H9 (cell line): ENCODE measurements around the gene THAP2. TPM values are rescaled to one million over a fixed set of nuclear protein-coding genes. Genes with fewer than 3 reads are reported as not detected.

Source experiments
- DNase-seq: peaks from one replicate; pipeline ENCODE4 v3.0.0-alpha.2; 2017
- H2AFZ ChIP-seq: one replicate; pipeline ENCODE4 v1.6.1; 2013; ENCODE audit warnings: mild to moderate bottlenecking, low read length, control low read depth, moderate library complexity
- H2AK5ac ChIP-seq: 2 replicates; pipeline ENCODE4 v1.6.1; 2013; ENCODE audit warnings: low read length, control low read depth, mixed read lengths; ENCODE audit not compliant: insufficient read length
- H2BK120ac ChIP-seq: one replicate; pipeline ENCODE4 v1.6.1; 2013; ENCODE audit warnings: low read depth, mild to moderate bottlenecking, low read length, control low read depth, inconsistent platforms; ENCODE audit not compliant: poor library complexity, severe bottlenecking
- H2BK12ac ChIP-seq: 2 replicates; pipeline ENCODE4 v1.6.1; 2013; ENCODE audit warnings: low read length, control low read depth, mixed read lengths, low read depth; ENCODE audit not compliant: insufficient read length
- H2BK15ac ChIP-seq: 2 replicates; pipeline ENCODE4 v1.6.1; 2013; ENCODE audit warnings: low read depth, low read length, control low read depth
- H2BK20ac ChIP-seq: one replicate; pipeline ENCODE4 v1.6.1; 2013; ENCODE audit warnings: low read depth, mild to moderate bottlenecking, low read length, control low read depth, inconsistent platforms; ENCODE audit not compliant: poor library complexity, severe bottlenecking
- H2BK5ac ChIP-seq: 2 replicates; pipeline ENCODE4 v1.6.1; 2013; ENCODE audit warnings: low read length, control low read depth, mixed read lengths; ENCODE audit not compliant: insufficient read length
- H3K14ac ChIP-seq: 2 replicates; pipeline ENCODE4 v1.6.1; 2013; ENCODE audit warnings: low read length, control low read depth; ENCODE audit not compliant: insufficient read depth
- H3K18ac ChIP-seq: 2 replicates; pipeline ENCODE4 v1.6.1; 2013; ENCODE audit warnings: low read depth, mild to moderate bottlenecking, mixed read lengths, low read length, control low read depth; ENCODE audit not compliant: insufficient read length
- H3K23ac ChIP-seq: 2 replicates; pipeline ENCODE4 v1.6.1; 2013; ENCODE audit warnings: low read length, control low read depth, mixed read lengths, low read depth; ENCODE audit not compliant: insufficient read length
- H3K23me2 ChIP-seq: 2 replicates; pipeline ENCODE4 v1.6.1; 2013; ENCODE audit warnings: low read depth, mild to moderate bottlenecking, mixed read lengths, low read length, control low read depth; ENCODE audit not compliant: insufficient read length, poor library complexity, severe bottlenecking
- H3K27ac ChIP-seq: 2 replicates; pipeline ENCODE4 v1.5.1; 2013; ENCODE audit warnings: low read length, control low read depth, mixed read lengths, low read depth; ENCODE audit not compliant: insufficient read length
- H3K27me3 ChIP-seq: 2 replicates; pipeline ENCODE4 v1.6.1; 2013; ENCODE audit warnings: low read length, control low read depth, inconsistent platforms; ENCODE audit not compliant: insufficient read depth
- H3K4ac ChIP-seq: 2 replicates; pipeline ENCODE4 v1.6.1; 2013; ENCODE audit warnings: low read depth, mild to moderate bottlenecking, control low read depth, inconsistent platforms, low read length, moderate library complexity
- H3K4me1 ChIP-seq: 2 replicates; pipeline ENCODE4 v1.6.1; 2013; ENCODE audit warnings: low read length, control low read depth, inconsistent platforms; ENCODE audit not compliant: insufficient read depth
- H3K4me2 ChIP-seq: 2 replicates; pipeline ENCODE4 v1.6.1; 2013; ENCODE audit warnings: low read length, control low read depth, mixed read lengths; ENCODE audit not compliant: insufficient read length, insufficient read depth
- H3K56ac ChIP-seq: 2 replicates; pipeline ENCODE4 v1.6.1; 2013; ENCODE audit warnings: low read depth, mild to moderate bottlenecking, mixed read lengths, low read length, control low read depth; ENCODE audit not compliant: insufficient read length
- H3K79me1 ChIP-seq: 2 replicates; pipeline ENCODE4 v1.6.1; 2013; ENCODE audit warnings: low read depth, mild to moderate bottlenecking, moderate library complexity, low read length, control low read depth, inconsistent platforms; ENCODE audit not compliant: insufficient read depth, poor library complexity, severe bottlenecking
- H3K79me2 ChIP-seq: 2 replicates; pipeline ENCODE4 v1.6.1; 2013; ENCODE audit warnings: low read length, control low read depth, inconsistent platforms; ENCODE audit not compliant: insufficient read depth
- H3K9ac ChIP-seq: 2 replicates; pipeline ENCODE4 v1.6.1; 2013; ENCODE audit warnings: low read length, control low read depth, mixed read lengths; ENCODE audit not compliant: insufficient read length; ENCODE audit errors: extremely low read depth
- H3K9me3 ChIP-seq: one replicate; pipeline ENCODE4 v1.6.1; 2013; ENCODE audit warnings: low read depth, low read length, inconsistent platforms; ENCODE audit not compliant: control insufficient read depth
- H3T11ph ChIP-seq: one replicate; pipeline ENCODE4 v1.6.1; 2013; ENCODE audit warnings: mild to moderate bottlenecking, low read length, control low read depth, inconsistent platforms
- H4K20me1 ChIP-seq: one replicate; pipeline ENCODE4 v1.6.1; 2013; ENCODE audit not compliant: control insufficient read depth, insufficient read length, insufficient read depth
- H4K5ac ChIP-seq: 2 replicates; pipeline ENCODE4 v1.6.1; 2013; ENCODE audit warnings: low read depth, mild to moderate bottlenecking, mixed read lengths, low read length, control low read depth; ENCODE audit not compliant: insufficient read length
- H4K8ac ChIP-seq: replicated peaks from 2 replicates; pipeline ENCODE4 v1.6.1; 2013; ENCODE audit warnings: low read length, control low read depth, mixed read lengths, low read depth; ENCODE audit not compliant: insufficient read length
- H4K91ac ChIP-seq: 2 replicates; pipeline ENCODE4 v1.6.1; 2013; ENCODE audit warnings: low read depth, mild to moderate bottlenecking, moderate library complexity, mixed read lengths, low read length, control low read depth; ENCODE audit not compliant: insufficient read length
- H3K27ac Mint-ChIP-seq, 3 experiments: 2 replicates in 2 of 3; 3 replicates in 1 of 3; pipeline ENCODE4 v1.8.0; 2020 to 2021; ENCODE audit warnings: mixed read lengths in 3 of 3, mild to moderate bottlenecking in 1 of 3, moderate library complexity in 1 of 3
- H3K27me3 Mint-ChIP-seq: 2 replicates; pipeline ENCODE4 v1.8.0; 2021; ENCODE audit warnings: low read depth, mild to moderate bottlenecking, moderate library complexity, mixed read lengths
- H3K36me3 Mint-ChIP-seq, 3 experiments: 2 replicates in 2 of 3; 3 replicates in 1 of 3; pipeline ENCODE4 v1.8.0; 2020 to 2021; ENCODE audit warnings: low read depth in 3 of 3, mixed read lengths in 3 of 3; ENCODE audit not compliant: insufficient read depth in 1 of 3
- H3K4me1 Mint-ChIP-seq, 2 experiments: 2 replicates each; pipeline ENCODE4 v1.8.0; 2020; ENCODE audit warnings: mixed read lengths in 2 of 2
- H3K4me3 Mint-ChIP-seq, 2 experiments: 2 replicates in 1 of 2; 3 replicates in 1 of 2; pipeline ENCODE4 v1.8.0; 2020 to 2021; ENCODE audit warnings: mild to moderate bottlenecking in 2 of 2, mixed read lengths in 2 of 2, moderate library complexity in 1 of 2
- H3K9me3 Mint-ChIP-seq, 2 experiments: 2 replicates in 1 of 2; 3 replicates in 1 of 2; pipeline ENCODE4 v1.8.0; 2020; ENCODE audit warnings: mild to moderate bottlenecking in 2 of 2, mixed read lengths in 2 of 2, moderate library complexity in 1 of 2
- WGBS: extraction: QIAGEN DNeasy Blood & Tissue Kit; methylation state at CpG from one replicate; pipeline ENCODE4 v1.1.7; 2013; ENCODE audit warnings: missing lambda C conversion rate, low lambda C conversion rate, mixed read lengths; ENCODE audit not compliant: insufficient read length; ENCODE audit errors: extremely low coverage; 5-methylcytosine and 5-hydroxymethylcytosine counted together
- total RNA-seq: library from RNA; stranded (reverse); gene quantifications from 2 replicates; pipeline ENCODE4 v1.2.1, GENCODE V29; 2021
- TF ChIP-seq, protein P1 (sequence below): fragments of 200-600 bp; sonication (generic); conservative IDR thresholded peaks from 3 replicates; pipeline ENCODE4 v1.8.0; 2021; ENCODE audit warnings: antibody characterized with exemption, mild to moderate bottlenecking

THAP2 gene
- total RNA-seq, 1 experiment from 2014 or later = 3.7 TPM

DNA sequence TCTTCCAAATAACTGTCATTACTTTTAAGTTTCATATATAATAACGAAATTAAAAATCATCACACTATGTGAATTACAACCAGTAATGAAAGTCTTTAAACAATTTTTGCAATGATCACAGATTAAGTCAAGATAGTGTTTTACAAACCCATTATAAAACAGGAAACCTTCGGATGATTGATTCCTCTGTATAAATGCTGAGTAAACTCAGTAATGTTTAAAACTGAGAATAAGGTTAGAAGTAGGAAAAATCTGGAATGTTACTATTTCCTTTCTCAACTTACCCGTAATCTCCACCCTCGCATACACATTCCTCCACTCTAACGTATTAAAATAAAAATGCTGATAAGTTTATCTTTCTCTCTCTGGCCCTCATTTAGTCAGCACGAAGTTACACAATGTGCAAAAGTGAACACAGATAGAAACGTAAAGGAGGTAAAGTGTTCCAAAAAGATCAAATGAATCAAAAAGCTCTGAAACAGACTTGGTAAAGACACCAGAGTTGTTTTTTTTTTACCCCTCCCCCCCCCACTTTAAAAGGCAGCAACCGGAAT lies 2.0 kb upstream of the THAP2 start:
- Histone ChIP-seq H2BK5ac (no peak overlapping the region), H3K18ac (no peak overlapping the region), H2AFZ (no peak overlapping the region), H2BK15ac (no peak overlapping the region), H3K4me1 (no peaks in the 10 kb centered on the region), H4K91ac (no peak overlapping the region), H3K9ac (peak overlapping the region; percentile 60), H3T11ph (no peak overlapping the region), H4K5ac (no peak overlapping the region), H2BK120ac (no peak overlapping the region), H2BK20ac (no peak overlapping the region), H3K4me2 (peak overlapping the region; percentile 79), H3K56ac (no peak overlapping the region), H4K8ac (no peak overlapping the region), H3K27me3 (no peaks in the 10 kb centered on the region), H3K23me2 (peaks cover 3% of the 10 kb centered on the region), H3K79me1 (no peaks in the 10 kb centered on the region), H3K27ac (no peak overlapping the region), H3K9me3 (no peaks in the 10 kb centered on the region), H4K20me1 (no peaks in the 10 kb centered on the region), H2AK5ac (no peak overlapping the region), H3K23ac (no peak overlapping the region), H3K4ac (no peak overlapping the region), H3K14ac (no peak overlapping the region), H3K79me2 (peaks cover 17% of the 10 kb centered on the region; the same call in 1 of the 2 replicates), H2BK12ac (no peak overlapping the region)
- Mint-ChIP-seq H3K4me1 (peaks cover 17 to 27% of the 10 kb centered on the region in 2 experiments), H3K4me3 (peak overlapping the region; percentile 99 to 100), H3K36me3 (peaks cover 26 to 45% (median 34%) of the 10 kb centered on the region in 3 experiments; a peak in 6 of 7 replicates), H3K9me3 (peaks cover 0 to 3% of the 10 kb centered on the region in 2 experiments; a peak in 1 of 5 replicates), H3K27ac (peak overlapping the region in 1 of 3 experiments; percentile 4; a peak in 4 of 7 replicates), H3K27me3 (peaks cover 2% of the 10 kb centered on the region; the same call in 1 of the 2 replicates)
- no peak for DNase-seq
- WGBS = no CpG with 5 or more reads among the region's 8 CpGs
- TF ChIP-seq, protein P1, sequence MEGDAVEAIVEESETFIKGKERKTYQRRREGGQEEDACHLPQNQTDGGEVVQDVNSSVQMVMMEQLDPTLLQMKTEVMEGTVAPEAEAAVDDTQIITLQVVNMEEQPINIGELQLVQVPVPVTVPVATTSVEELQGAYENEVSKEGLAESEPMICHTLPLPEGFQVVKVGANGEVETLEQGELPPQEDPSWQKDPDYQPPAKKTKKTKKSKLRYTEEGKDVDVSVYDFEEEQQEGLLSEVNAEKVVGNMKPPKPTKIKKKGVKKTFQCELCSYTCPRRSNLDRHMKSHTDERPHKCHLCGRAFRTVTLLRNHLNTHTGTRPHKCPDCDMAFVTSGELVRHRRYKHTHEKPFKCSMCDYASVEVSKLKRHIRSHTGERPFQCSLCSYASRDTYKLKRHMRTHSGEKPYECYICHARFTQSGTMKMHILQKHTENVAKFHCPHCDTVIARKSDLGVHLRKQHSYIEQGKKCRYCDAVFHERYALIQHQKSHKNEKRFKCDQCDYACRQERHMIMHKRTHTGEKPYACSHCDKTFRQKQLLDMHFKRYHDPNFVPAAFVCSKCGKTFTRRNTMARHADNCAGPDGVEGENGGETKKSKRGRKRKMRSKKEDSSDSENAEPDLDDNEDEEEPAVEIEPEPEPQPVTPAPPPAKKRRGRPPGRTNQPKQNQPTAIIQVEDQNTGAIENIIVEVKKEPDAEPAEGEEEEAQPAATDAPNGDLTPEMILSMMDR = no peak
